A673 (cell line): ENCODE data around the gene TMEM266. TPM values are rescaled to one million over a fixed set of nuclear protein-coding genes. Genes with fewer than 3 reads are reported as not detected.

ENCODE experiments used
- BruUV-seq: library from RNA; stranded (reverse); fragments of 400-500 nt; replicated peaks from 2 replicates; lab custom pipeline; 2021; lab: Mats Ljungman, UMichigan
- CTCF ChIA-PET: fragments of 300-600 bp; sonication (Branson Sonifier 250); formaldehyde crosslinking; loops from one replicate; lab custom pipeline; 2022; ENCODE audit warnings: antibody characterized with exemption; lab: Charles Lee
- POLR2A ChIA-PET: fragments of 300-600 bp; sonication (Branson Sonifier 250); formaldehyde crosslinking; loops from one replicate; lab custom pipeline; 2022; ENCODE audit warnings: antibody characterized with exemption; ENCODE audit not compliant: low non-redundant PET; lab: Charles Lee
- DNase-seq: peaks from one replicate; pipeline ENCODE4 v3.0.0-alpha.2; 2015; ENCODE audit warnings: low spot score
- H3K27ac ChIP-seq: fragments of 200-600 bp; sonication (generic); 2 replicates; pipeline ENCODE4 v1.5.1; 2016; ENCODE audit warnings: mixed run types, low read depth, mild to moderate bottlenecking, mixed read lengths, antibody characterized with exemption, low read length; ENCODE audit not compliant: poor library complexity, severe bottlenecking
- H3K27me3 ChIP-seq: fragments of 200-600 bp; sonication (generic); replicated peaks from 2 replicates; pipeline ENCODE4 v1.6.1; 2017; ENCODE audit warnings: mixed run types, low read depth, mild to moderate bottlenecking, mixed read lengths, antibody characterized with exemption, low read length; ENCODE audit not compliant: insufficient read depth, poor library complexity
- H3K36me3 ChIP-seq: fragments of 200-600 bp; sonication (generic); 2 replicates; pipeline ENCODE4 v1.6.1; 2016; ENCODE audit warnings: mixed run types, mild to moderate bottlenecking, mixed read lengths, antibody characterized with exemption, low read length; ENCODE audit not compliant: insufficient read depth, poor library complexity, severe bottlenecking
- H3K4me1 ChIP-seq: fragments of 200-600 bp; sonication (generic); 2 replicates; pipeline ENCODE4 v1.6.1; 2017; ENCODE audit warnings: mixed run types, mild to moderate bottlenecking, mixed read lengths, antibody characterized with exemption, low read length; ENCODE audit not compliant: insufficient read depth, poor library complexity, severe bottlenecking
- H3K4me3 ChIP-seq: fragments of 200-600 bp; sonication (generic); 2 replicates; pipeline ENCODE4 v1.5.1; 2016; ENCODE audit warnings: low read depth, mixed run types, mild to moderate bottlenecking, mixed read lengths, low read length; ENCODE audit not compliant: poor library complexity, severe bottlenecking
- H3K9me3 ChIP-seq: fragments of 200-600 bp; sonication (generic); 2 replicates; pipeline ENCODE4 v1.6.1; 2016; ENCODE audit warnings: mixed run types, low read depth, mild to moderate bottlenecking, mixed read lengths, antibody characterized with exemption, low read length; ENCODE audit not compliant: poor library complexity, severe bottlenecking
- CTCF ChIP-seq: fragments of 300-800, 200-600 bp; sonication (generic); conservative IDR thresholded peaks from 2 replicates; pipeline ENCODE4 v1.5.1; 2017; ENCODE audit warnings: low read depth, mild to moderate bottlenecking, antibody characterized with exemption, low read length, moderate library complexity, mixed read lengths
- EZH2 ChIP-seq: fragments of 200-600 bp; sonication (generic); IDR thresholded peaks from 2 replicates; pipeline ENCODE4 v1.6.1; 2017; ENCODE audit warnings: borderline replicate concordance, low read depth, mild to moderate bottlenecking, mixed read lengths, antibody characterized with exemption, low read length; ENCODE audit not compliant: poor library complexity, severe bottlenecking
- intact Hi-C: fragments of 100-400 bp; cut with micrococcal nuclease; formaldehyde crosslinking; loops from one replicate; pipeline ENCODE4 v1.10.0; 2022; ENCODE audit not compliant: unreplicated experiment
- total RNA-seq: library from RNA; stranded (reverse); gene quantifications from 2 replicates; pipeline ENCODE4 v1.2.3, GENCODE V29; 2021

The TMEM266 gene
- total RNA-seq, 1 experiment from 2014 or later, result not detected

- no peak for DNase-seq
- H3K9me3 ChIP-seq, result no peaks in the 10 kb centered on the region
- no TSS peak for BruUV-seq
- TF ChIP-seq CTCF (no peak), EZH2 (no peak)
- ChIA-PET POLR2A (no interaction called here), CTCF (interaction anchor here (0.6 kb wide), 1 partner anchor 26 kb away, joined by 4 read pairs; no protein-coding TSS in a partner anchor)
- H3K36me3 ChIP-seq, result no peaks in the 10 kb centered on the region
- no peak overlapping the region for H3K4me3 ChIP-seq
- no peaks in the 10 kb centered on the region for H3K4me1 ChIP-seq
- peaks cover 8% of the 10 kb centered on the region for H3K27me3 ChIP-seq
- no peak overlapping the region for H3K27ac ChIP-seq
- intact Hi-C loops, result no loop called here
These were observed 68.1 kb downstream of the TMEM266 start for GRCh38 chr15:76127880-76128279.

- POLR2A ChIA-PET, result interaction anchor here (0.5 kb wide), 1 partner anchor 791 kb away, joined by 10 read pairs; no protein-coding TSS in a partner anchor
- intact Hi-C loops, result no loop called here
- Histone ChIP-seq H3K27ac (no peak overlapping the region), H3K4me3 (no peak overlapping the region), H3K4me1 (no peaks in the 10 kb centered on the region), H3K9me3 (no peaks in the 10 kb centered on the region), H3K36me3 (no peaks in the 10 kb centered on the region), H3K27me3 (no peaks in the 10 kb centered on the region)
- DNase-seq, result no peak
- CTCF ChIA-PET, result no interaction called here
- no peak for TF ChIP-seq CTCF
- TF ChIP-seq EZH2, result no peak
- no TSS peak for BruUV-seq
These were observed 74.8 kb downstream of the TMEM266 start for GRCh38 chr15:76134537-76134936.

- intact Hi-C loops, result no loop called here
- ChIA-PET CTCF (no interaction called here), POLR2A (no interaction called here)
- Histone ChIP-seq H3K4me3 (no peak overlapping the region), H3K27ac (no peak overlapping the region), H3K4me1 (peaks cover 9% of the 10 kb centered on the region), H3K27me3 (no peaks in the 10 kb centered on the region), H3K9me3 (no peaks in the 10 kb centered on the region), H3K36me3 (no peaks in the 10 kb centered on the region)
- no TSS peak for BruUV-seq
- TF ChIP-seq EZH2 (no peak), CTCF (no peak)
- DNase-seq, result no peak
These were observed 75.7 kb downstream of the TMEM266 start for GRCh38 chr15:76135516-76135915.
